ENCODE measurements around the gene DNAH1.

DNAH1 gene

GRCh38 chr3:52402101-52402521 lies 86.0 kb downstream of the DNAH1 start:
- no peak for DNase-seq (ENCODE audit: low read depth in 2 of 3, low spot score in 2 of 3)

- no peak for DNase-seq (ENCODE audit: low read depth in 2 of 3, low spot score in 2 of 3)
These were observed 86.7 kb downstream of the DNAH1 start for GRCh38 chr3:52402706-52403270.

DNA sequence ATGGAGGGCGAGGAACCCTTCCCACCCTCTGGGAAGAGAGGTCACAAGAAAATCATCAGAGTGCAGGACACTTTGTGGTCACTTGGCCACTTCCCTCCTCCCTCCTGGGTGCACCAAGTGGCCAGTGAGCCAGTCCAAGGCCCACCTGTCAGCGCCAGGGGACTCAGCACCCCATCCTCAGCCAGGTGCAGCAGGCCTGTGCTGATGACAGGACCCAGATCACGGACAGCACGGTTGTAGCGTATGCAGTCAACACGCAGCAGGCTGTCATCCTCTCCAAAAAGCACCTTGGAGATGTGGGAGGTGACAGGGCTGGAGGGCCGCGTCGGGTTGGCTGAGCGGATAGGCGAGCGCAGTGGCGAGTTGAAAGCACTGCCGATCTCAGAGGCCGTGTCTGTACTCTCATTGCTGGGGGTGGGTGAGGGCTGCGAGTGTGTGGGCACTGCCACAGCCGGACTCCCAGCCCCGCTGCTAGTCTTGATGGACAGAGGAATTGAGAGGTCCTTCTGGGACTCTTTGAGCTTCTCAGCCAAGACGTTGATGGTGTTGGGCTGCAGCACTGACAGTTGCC lies 87.2 kb downstream of the DNAH1 start:
- no peak for DNase-seq (ENCODE audit: low read depth in 2 of 3, low spot score in 2 of 3)

DNA sequence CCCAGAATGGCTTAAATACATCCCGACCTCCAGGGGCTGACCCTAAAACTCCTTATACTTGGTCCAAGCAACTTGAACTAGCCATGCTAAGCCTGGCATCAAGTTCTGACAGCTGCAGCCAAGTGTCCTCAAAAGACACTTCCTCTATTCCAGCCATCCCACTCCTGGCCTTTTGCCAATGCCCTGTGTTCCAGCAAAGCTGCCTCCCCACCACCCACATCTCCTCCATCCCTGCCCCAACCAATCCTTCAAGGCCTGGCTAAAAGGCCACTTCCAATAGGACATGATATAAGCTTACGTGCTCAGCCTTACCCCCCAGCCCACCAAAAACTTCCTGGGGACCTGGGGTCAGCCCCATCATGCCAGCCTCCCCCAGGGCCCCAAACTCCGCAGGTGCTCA lies 87.8 kb downstream of the DNAH1 start:
- DNase-seq (ENCODE audit: low read depth in 2 of 3, low spot score in 2 of 3): no peak

- no peak for DNase-seq (ENCODE audit: low read depth in 2 of 3, low spot score in 2 of 3)
These were observed 88.3 kb downstream of the DNAH1 start for GRCh38 chr3:52404391-52404790.

- no peak for DNase-seq (ENCODE audit: low read depth in 2 of 3, low spot score in 2 of 3)
These were observed 88.9 kb downstream of the DNAH1 start for GRCh38 chr3:52405066-52405465.

DNA sequence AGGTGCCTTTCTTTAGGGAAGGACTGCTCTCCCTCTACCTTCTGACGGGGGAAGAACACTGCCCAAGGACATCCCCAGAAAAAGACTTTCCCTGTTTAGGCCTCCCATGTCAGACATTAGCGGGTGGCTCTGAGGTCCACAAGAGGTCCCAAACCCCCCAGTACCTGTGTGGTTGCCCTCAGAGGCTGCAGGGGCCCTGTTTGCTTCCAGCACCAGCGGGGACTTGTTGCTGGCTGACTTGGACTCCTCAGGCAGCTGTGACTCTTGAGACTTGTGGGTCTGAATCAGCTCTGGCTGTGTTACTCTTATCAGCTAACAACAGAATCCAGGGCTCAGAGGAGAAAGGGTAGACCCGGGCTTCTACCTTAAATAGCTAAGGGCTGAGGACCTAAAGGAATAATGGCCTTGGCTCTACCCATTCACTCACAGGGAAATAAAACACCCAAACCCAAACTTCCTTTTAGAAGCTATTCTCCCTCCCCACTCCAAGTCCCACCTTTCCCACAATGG lies 89.5 kb downstream of the DNAH1 start:
- DNase-seq (ENCODE audit: low read depth in 2 of 3, low spot score in 2 of 3): no peak

DNA sequence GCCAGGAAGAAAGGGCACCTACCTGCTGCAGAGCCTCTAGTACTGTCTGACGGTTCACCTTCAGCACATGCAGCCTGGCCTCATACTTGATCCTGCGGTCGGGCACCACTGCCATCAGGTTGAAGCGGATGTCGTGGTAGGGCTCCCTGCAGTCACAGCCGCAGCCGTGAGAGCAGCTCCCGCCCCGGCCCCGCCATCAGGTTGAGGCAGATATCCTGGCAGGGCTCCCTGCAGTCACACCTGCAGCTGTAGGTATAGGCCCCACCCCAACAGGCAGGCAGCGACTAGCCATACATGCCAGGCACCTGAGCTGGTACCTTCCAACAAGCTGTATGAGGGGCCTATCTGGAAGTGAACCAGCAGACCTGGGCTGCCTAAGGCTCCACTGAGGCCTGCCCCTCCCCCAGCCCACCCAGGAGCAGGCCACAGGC lies 90.1 kb downstream of the DNAH1 start:
- DNase-seq (ENCODE audit: low read depth in 2 of 3, low spot score in 2 of 3): no peak

DNA sequence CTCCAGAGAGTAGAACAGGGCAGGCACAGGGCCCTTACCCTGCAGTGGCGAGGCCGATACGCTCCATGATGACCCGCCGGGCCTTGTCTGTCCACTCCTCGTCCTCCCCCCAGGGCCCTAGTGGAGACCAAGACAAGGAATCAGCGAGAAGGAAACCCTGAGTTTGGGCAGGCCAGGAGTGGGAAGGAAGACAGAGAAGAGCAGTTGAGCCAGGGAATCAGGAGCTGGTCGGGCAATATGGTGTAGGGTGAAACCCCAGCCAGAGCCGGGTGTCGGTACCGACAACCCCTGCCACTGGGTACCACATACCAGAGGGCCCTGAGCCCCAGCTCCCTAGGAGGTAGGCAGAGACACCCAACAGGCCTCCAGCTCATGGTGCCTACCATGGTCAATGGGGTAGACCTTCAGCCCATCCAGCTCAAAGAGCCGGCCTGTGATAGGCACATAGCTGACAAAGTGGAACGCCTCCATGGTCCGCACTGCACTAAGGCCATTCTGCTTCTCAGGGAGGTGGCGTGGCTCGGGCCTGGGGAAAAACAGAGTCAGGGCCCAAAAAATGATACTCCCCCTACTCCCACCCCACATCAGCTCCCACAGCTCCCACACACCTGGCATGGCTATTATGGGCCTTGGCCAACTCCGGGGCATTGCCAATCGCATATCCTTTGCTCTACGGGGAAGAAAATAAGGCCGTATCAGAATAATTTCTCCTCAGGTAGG lies 90.8 kb downstream of the DNAH1 start:
- no peak for DNase-seq (ENCODE audit: low read depth in 2 of 3, low spot score in 2 of 3)

- DNase-seq (ENCODE audit: low read depth in 2 of 3, low spot score in 2 of 3): no peak
These were observed 91.7 kb downstream of the DNAH1 start for GRCh38 chr3:52407779-52408178.

GRCh38 chr3:52408466-52408865 lies 92.3 kb downstream of the DNAH1 start:
- no peak for DNase-seq (ENCODE audit: low read depth in 2 of 3, low spot score in 2 of 3)

DNA sequence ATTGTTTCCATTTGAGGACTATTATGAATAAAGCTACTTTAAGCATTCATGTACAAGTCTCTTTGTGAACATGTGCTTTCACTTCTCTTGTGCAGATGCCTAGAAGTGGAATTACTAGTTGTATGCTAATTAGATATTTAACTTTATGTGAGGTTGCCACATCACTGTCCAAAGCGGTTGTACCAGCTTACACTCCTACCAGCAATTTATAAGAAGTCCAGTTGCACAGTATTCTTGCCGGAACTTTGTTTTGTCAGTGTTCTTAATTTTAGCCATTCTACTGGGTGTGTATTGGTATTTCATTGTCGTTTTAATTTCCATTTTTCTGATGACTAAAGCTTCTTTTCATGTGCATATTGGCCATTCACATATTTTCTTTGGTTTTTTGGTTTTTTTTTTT lies 99.7 kb downstream of the DNAH1 start:
- no peak for DNase-seq (ENCODE audit: low read depth in 2 of 3, low spot score in 2 of 3)

DNA sequence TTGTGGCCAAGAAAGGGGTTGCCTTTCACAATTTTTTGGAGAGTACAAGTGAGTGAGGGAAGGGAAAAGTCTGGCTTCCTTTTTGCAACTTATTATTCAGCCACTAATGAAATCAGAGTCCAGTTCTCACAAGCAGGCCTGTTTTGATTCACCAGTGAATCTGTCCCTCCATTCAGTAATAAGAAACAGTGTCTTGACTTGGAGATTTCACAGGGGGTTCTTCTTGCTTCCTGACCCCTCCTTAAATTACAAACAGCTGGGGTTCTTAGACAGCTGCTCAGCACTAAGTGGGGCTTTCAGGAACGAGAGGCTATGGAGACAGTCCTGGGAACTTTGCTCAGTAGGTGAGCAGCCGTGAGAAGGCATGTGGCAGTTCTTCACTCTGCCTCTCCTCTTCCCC lies 104.3 kb downstream of the DNAH1 start:
- no peak for DNase-seq (ENCODE audit: low read depth in 2 of 3, low spot score in 2 of 3)

DNA sequence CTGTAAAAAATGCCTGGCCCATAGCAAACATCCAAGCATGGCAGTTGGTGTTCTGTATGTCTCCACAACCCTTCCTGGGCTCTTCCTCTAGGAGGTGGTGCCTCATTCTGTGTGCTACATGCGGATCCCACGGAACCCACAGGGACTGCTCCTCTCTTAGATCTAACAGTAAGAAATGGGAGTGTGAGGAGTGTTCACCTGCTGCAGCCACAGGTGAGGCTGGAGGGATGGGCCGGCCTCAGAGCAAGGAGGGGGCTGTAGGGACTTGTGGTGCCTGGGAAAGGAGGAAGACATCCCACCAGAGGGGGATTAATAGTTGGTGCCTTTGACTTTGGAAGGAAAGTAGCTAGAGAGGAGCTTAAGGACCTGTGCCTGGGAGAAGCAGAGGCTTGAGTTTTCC lies 106.5 kb downstream of the DNAH1 start:
- DNase-seq (ENCODE audit: low read depth in 2 of 3, low spot score in 2 of 3): no peak

GRCh38 chr3:52423173-52423572 lies 107.1 kb downstream of the DNAH1 start:
- DNase-seq (ENCODE audit: low read depth in 2 of 3, low spot score in 2 of 3): no peak

DNA sequence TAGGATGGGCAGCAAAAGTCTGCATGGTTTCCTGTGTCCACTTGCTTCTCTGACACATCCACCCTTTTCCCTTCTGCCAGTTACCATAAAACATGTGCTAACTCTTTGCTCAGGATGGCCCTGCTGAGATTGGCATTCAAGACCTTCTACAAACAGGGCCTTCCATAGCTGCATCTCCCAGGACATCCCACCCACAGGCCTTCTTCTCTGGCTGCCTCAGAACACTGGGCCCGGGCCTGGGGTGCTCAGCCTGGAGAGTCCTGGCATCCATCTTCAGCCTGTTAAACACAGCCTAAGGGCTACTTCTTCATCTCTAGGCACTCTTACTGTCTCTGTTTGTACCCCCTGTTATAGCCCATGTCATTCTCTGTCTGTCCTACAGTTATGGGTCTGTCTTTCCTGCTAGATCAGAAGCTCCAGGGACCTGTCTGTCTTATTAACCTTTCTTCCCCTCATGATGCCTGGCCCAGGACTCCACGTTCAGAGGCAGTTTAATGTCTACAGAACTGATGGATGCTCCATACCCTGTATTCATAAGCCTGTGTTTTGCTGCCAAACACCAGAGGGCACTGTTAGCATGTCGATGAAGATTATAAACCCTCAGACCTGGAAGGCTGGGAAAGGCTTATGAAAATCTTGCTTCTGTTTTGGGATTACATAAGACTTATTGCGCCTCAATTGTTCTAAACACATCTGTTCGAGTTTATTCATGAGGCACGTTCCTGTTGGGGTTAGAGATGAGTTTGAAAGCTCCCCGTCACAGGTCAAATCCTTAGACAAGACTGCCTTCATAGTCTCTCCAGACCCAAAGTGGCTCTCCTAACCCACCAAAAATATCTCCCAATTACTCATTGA lies 112.3 kb downstream of the DNAH1 start:
- no peak for DNase-seq (ENCODE audit: low read depth in 2 of 3, low spot score in 2 of 3)

- DNase-seq (ENCODE audit: low read depth in 2 of 3, low spot score in 2 of 3): no peak
These were observed 112.9 kb downstream of the DNAH1 start for GRCh38 chr3:52429031-52429430.

GRCh38 chr3:52429779-52430415 lies 113.8 kb downstream of the DNAH1 start:
- DNase-seq (ENCODE audit: low read depth in 2 of 3, low spot score in 2 of 3): no peak

- no peak for DNase-seq (ENCODE audit: low read depth in 2 of 3, low spot score in 2 of 3)
These were observed 114.3 kb downstream of the DNAH1 start for GRCh38 chr3:52430416-52430810.

- DNase-seq (ENCODE audit: low read depth in 2 of 3, low spot score in 2 of 3): no peak
These were observed 115.5 kb downstream of the DNAH1 start for GRCh38 chr3:52431459-52432223.

Measured in activated CD8-positive, alpha-beta memory T cell treated with anti-CD3 and anti-CD28 coated beads for 48 hours (primary cell).